Stimulated activated CD4-positive, alpha-beta T cell treated with anti-CD3 and anti-CD28 coated beads, Interleukin-4, amount 100 ng/mL, for 1 hour (primary cell): ENCODE results near the gene TNFRSF4.
"Not testable (repeated sequence)": the region's sequence is repeated elsewhere in the genome, so short reads cannot be mapped to it uniquely, and the experiment has no call there.

Experiments used
- DNase-seq: peaks from one replicate; pipeline ENCODE4 v3.0.0-alpha.2; 2020

TNFRSF4 gene

DNA sequence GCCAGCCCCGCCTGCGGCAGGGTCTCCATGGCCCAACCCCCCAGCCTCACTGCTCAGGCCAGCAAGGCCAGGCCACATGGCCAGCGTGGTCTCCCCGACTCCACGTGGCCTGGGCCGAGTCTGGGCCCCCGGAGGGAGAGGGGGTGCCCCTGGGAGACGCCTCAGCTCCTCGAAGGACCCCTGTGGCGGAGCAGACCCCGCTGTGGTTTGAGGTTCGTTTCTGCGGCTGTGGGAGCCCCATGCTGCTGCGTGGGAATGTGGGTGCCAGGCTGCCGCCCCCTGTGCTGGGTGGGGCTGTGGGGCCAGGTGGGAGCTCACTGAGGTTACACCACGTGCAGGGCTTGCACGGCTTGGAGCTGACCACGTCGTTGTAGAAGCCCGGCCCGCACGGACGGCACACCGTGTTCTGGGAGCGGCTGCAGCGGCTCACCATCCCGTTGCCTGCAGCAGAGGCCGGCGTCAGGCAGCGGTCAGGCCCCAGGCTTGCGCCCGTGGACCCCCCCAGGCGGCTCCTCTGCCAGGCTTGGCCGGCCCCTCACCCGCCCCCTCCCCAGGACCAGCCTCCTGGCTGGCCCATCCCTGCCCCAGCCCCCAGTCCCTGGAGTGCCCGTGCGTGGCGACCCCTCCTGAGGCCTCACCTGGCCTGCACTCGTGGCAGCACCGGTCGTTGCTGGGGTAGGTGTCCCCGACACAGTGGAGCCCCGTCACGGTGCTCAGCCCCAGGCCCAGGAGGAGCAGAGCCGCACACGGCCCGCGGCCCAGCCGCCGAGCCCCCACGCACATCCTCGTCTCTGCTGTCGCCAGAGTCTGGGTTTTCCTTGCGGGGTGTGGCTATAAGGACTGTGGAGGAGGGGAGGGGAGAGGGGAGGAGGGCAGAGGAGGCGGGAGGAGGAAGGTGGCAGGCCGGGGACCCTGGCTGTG lies at the start of gene TNFRSF4:
TNFRSF4 (minus strand) TSS at position 809 of the 921 bp plus-strand sequence; CDS start at position 783, 26 bp downstream.
- DNase-seq = peak; percentile 69

GRCh38 chr1:1262758-1263157 lies 48.8 kb upstream of the TNFRSF4 start:
- no peak for DNase-seq

DNA sequence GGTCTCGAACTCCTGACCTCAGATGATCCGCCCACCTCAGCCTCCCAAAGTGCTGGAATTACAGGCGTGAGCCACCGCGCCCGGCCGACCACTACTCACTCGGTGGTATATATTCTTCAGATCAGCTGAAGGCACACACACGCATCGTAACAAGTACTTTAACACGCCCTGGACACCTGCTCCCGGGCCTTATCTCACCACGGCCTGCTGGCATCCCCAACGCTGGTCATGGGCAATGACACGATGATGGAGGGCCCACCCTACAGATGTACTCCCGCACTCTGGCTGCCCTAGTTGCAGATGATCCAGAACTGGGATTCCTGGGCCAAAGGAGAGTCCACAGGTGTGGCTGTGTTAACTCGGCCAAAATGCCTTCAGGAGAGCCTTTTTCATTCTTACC lies 48.1 kb upstream of the TNFRSF4 start:
- DNase-seq = no peak

DNA sequence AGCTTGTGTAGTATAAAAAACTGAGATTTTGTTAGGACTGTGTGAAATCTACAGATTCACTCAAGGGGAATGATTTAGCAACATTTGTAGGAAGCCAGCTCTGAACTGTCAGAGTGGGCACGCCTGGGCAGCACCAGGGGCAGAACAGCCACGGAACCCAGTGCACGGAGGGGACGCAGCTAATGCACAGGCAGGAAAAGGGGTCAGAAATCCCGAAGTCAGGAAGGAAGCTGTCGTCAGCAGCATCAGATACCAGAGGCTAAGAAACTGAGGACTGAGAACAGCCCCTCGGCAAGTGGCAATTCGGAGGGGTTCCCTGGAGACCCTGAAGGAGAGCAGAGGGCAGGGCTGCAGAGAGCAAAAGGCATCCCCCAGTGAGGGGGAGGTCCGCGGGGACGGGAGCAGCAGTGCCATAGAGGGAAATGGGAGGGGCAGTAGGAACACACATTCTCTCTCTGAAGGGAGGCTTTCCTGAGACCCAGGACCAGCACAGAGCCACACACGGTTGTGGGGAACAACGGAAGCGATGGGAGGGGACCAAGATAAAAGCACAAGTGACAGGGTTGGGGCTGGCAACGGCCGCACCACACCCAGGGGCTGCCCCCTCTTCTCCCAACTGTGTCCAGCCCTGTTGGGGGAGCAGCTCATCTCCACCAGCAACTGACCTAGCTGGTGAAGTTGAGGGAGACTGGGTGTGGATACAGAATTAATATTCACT lies 47.0 kb upstream of the TNFRSF4 start:
- DNase-seq = no peak

DNA sequence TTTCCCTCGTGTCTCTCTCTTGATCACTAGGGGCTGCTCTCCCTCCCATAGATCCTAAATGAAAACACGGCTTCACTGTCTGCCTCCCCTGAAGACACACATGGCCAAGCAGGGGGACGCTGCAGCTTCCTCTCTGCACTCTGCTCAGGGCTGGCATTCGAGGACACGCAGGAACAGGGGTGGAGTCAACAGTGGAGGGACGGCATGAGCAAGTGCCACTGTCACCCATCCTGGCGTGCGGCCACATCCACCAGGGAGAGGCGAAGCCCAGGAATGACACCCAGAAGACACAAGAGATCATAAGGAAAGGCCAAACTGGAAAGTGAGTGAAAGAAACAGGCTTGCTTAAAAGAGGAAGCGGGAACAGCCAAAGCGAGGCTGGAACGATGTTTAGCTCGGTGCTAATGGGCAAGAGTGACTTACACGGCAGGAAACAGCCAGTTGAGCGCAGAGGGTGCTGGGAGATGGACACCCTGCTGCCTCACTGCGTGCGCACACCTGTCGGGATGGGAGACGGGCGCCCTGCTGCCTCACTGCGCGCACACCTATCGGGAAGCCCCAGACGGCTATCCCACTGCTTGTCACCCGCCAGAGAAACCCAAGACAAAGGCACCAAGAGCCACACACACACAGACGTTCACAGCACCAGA lies 46.1 kb upstream of the TNFRSF4 start:
- no peak for DNase-seq

GRCh38 chr1:1259540-1259939 lies 45.6 kb upstream of the TNFRSF4 start:
- no peak for DNase-seq

DNA sequence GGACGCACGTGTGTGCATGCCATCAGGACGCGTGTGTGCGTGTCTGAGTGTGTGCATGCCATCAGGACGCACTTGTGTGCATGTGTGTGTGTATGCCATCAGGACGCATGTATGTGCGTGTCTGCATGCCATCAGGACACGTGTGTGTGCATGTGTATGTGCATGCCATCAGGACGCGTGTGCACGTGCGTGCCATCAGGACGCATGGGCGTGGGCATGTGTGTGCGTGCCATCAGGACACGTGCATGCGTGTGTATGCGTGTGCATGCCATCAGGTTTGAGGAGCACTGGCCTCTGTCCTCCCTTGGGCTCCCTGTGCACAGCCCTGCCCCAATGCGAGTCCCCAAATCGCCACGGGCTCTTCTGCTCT lies 45.2 kb upstream of the TNFRSF4 start:
- DNase-seq = no peak

GRCh38 chr1:1256956-1257871 lies 43.3 kb upstream of the TNFRSF4 start:
- DNase-seq = no peak

GRCh38 chr1:1255611-1256010 lies 41.7 kb upstream of the TNFRSF4 start:
- DNase-seq = no peak

DNA sequence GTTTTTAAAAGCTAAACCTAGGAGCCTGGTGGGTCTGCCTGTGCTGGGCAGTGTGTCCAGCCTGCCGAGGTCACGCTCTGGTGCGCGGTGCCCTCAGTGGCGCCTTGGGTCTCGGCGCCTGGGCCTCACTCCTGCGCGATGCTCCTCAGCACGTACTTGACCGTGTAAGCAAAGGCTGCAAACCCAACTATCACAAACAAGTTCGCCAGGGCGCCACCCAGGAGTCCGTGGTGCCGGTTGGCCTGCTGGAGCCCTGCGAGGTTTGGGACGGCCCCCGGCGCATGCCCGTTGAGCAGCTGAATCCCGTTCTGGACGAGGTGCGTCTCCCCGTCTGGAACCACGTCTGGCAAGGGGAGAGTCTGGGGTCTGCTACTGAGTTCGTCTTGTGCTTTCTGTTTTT lies 41.1 kb upstream of the TNFRSF4 start:
- DNase-seq = no peak

GRCh38 chr1:1254667-1254998 lies 40.7 kb upstream of the TNFRSF4 start:
- no peak for DNase-seq

GRCh38 chr1:1253972-1254666 lies 40.2 kb upstream of the TNFRSF4 start:
- no peak for DNase-seq

- no peak for DNase-seq
Measured at GRCh38 chr1:1253314-1253713, 39.4 kb upstream of the TNFRSF4 start.

DNA sequence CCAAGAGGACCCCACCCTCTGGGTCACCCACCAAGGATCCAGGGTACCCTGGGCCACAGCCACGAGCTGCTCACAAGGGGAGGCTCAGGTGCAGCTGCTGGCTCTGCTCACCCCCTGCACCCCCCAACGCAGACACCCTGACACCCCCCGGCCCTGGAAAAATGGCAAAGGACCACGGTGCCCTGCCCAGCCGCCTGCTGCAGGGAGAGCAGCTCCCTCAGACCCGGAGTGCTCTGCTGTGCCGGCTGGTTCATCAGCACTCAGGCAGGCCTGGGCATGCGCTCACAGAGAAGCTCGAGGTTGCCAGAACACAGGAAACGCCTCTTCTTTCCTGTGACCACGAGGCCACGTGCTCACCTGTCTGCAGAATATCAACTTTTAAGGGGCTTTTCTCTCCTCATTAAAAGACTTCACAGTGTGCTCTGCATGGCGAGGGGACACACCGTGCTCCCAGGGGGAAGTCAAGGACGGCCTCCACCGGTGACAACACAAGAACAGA lies 36.9 kb upstream of the TNFRSF4 start:
- peak; percentile 69 for DNase-seq

DNA sequence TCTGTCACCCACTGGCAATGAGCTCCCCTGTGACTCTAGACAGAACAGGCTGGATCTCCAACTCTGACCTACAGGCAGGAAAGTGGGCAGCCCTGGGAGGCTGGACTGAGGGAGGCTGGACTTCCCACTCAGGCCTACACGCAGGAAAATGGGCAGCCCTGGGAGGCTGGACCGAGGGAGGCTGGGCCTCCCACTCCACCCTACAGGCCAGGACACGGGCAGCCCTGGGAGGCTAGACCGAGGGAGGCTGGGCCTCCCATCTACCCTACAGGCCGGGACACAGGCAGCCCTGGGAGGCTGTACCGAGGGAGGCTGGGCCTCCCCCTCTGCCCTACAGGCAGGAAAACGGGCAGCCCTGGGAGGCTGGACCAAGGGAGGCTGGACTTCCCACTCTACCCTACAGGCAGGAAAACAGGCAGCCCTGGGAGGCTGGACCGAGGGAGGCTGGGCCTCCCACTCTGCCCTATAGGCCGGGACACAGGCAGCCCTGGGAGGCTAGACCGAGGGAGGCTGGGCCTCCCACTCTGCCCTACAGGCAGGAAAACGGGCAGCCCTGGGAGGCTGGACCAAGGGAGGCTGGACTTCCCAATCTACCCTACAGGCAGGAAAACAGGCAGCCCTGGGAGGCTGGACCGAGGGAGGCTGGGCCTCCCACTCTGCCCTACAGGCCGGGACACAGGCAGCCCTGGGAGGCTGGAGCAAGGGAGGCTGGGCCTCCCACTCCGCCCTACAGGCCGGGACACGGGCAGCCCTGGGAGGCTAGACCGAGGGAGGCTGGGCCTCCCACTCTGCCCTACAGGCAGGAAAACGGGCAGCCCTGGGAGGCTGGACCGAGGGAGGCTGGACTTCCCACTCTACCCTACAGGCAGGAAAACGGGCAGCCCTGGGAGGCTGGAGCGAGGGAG lies 34.3 kb upstream of the TNFRSF4 start:
- DNase-seq = not testable (repeated sequence)

GRCh38 chr1:1247341-1247913 lies 33.5 kb upstream of the TNFRSF4 start:
- DNase-seq = no peak

GRCh38 chr1:1246577-1247340 lies 32.8 kb upstream of the TNFRSF4 start, which contains the start of gene C1QTNF12:
C1QTNF12 (minus strand) TSS chr1:1246722; CDS start chr1:1246690, 32 bp downstream.
- DNase-seq = no peak

GRCh38 chr1:1245817-1246576 lies 32.0 kb upstream of the TNFRSF4 start:
- DNase-seq = no peak
